ENCODE results near the gene ACTN3.
"Not testable (repeated sequence)": the region's sequence is repeated elsewhere in the genome, so short reads cannot be mapped to it uniquely, and the experiment has no call there.

The ACTN3 gene

GRCh38 chr11:66544952-66545351, 1.8 kb upstream of the ACTN3 start:
- not testable (repeated sequence) for H3K9me3 ChIP-seq (ENCODE audit: control insufficient read depth, low read length); H3K27me3 ChIP-seq (ENCODE audit: control insufficient read depth, insufficient read depth, low read length, poor library complexity, severe bottlenecking); H3K36me3 ChIP-seq (ENCODE audit: control insufficient read depth, insufficient read depth, low read length); H3K27ac ChIP-seq (ENCODE audit: insufficient read depth, low read depth, low read length, poor library complexity, severe bottlenecking)
- peak overlapping the region; percentile 81 for H3K4me3 ChIP-seq (ENCODE audit: insufficient read depth, low read depth, low read length)
- H3K4me1 ChIP-seq (ENCODE audit: control insufficient read depth, insufficient read depth, low read length), result peaks cover 22% of the 10 kb centered on the region
- WGBS, 2 experiments, result 85 to 87% methylated on average over 14 of the region's 14 CpGs

- WGBS, 2 experiments, result 1% methylated on average over 71 of the region's 71 CpGs
- no peaks in the 10 kb centered on the region for H3K9me3 ChIP-seq (ENCODE audit: control insufficient read depth, low read length)
- no peaks in the 10 kb centered on the region for H3K27me3 ChIP-seq (ENCODE audit: control insufficient read depth, insufficient read depth, low read length, poor library complexity, severe bottlenecking)
- peak within 1 kb of the TSS; percentile 58 for H3K27ac ChIP-seq (ENCODE audit: insufficient read depth, low read depth, low read length, poor library complexity, severe bottlenecking)
- H3K4me3 ChIP-seq (ENCODE audit: insufficient read depth, low read depth, low read length), result peak within 1 kb of the TSS; percentile 81
- peaks cover 22% of the 10 kb centered on the region for H3K4me1 ChIP-seq (ENCODE audit: control insufficient read depth, insufficient read depth, low read length)
- no peaks in the 10 kb centered on the region for H3K36me3 ChIP-seq (ENCODE audit: control insufficient read depth, insufficient read depth, low read length)
These were observed 869 bp upstream of the ACTN3 start, which contains the start of gene ZDHHC24 for GRCh38 chr11:66545701-66546367. Gene ZDHHC24, minus strand, starts transcription at chr11:66546048. Its CDS starts 45 bp downstream, at chr11:66546003.

DNA sequence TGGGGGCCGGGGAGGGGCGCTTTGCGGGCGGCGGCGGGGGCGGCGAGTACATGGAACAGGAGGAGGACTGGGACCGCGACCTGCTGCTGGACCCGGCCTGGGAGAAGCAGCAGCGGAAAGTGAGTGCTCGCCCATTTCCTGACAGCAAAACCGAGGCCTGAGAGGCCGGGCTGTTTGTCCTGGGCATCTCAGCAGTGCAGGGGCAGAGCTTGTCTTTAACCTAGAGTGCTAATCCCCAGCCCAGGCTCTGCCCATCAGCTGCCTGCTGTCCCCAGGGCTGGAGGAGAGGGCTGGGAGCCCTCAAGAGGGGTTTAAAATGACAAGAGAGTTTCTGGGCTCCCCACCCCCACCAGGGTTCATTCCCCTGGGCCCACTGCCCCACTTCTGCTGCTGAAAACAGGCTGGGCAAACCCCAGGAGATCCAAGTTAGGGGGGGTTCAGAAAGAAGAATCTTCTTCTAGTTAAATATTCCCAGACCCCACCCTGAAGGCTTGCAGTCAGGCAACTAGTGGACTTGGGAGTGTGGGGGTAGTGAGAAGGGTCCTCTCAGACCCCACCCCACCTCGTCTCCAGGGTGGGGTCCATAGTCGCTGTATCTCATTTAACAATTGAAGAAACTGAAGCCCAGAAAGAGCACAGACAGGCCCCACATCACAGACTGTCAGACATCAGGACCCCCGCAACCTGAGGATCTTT, 411 bp downstream of the ACTN3 start:
- WGBS, 2 experiments, result 15 to 20% methylated on average over 18 of the region's 18 CpGs

DNA sequence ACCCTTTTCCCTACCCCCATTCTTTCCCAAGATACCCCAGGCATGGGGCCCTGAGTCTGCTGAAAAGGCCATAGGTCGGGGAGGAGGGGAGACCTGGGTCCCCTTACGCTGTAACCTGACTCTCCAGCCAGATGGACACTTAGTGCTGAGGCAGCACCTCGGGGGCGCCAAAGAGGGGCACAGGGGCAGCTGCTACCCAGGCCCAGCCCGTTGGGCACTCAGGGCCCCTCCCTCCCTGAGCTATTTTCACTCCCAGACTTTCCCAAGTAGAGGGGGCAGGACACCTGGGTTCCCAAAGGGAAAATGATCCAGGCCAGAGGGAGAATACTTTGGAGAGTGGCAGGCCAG, 933 bp downstream of the ACTN3 start:
- H3K4me3 ChIP-seq (ENCODE audit: insufficient read depth, low read depth, low read length), result peak overlapping the region; percentile 81
- H3K36me3 ChIP-seq (ENCODE audit: control insufficient read depth, insufficient read depth, low read length), result no peaks in the 10 kb centered on the region
- no peaks in the 10 kb centered on the region for H3K27me3 ChIP-seq (ENCODE audit: control insufficient read depth, insufficient read depth, low read length, poor library complexity, severe bottlenecking)
- H3K9me3 ChIP-seq (ENCODE audit: control insufficient read depth, low read length), result no peaks in the 10 kb centered on the region
- 9 to 12% methylated on average over 5 of the region's 5 CpGs for WGBS, 2 experiments
- peak overlapping the region; percentile 58 for H3K27ac ChIP-seq (ENCODE audit: insufficient read depth, low read depth, low read length, poor library complexity, severe bottlenecking)
- peaks cover 22% of the 10 kb centered on the region for H3K4me1 ChIP-seq (ENCODE audit: control insufficient read depth, insufficient read depth, low read length)

More for the DNA sequence above, 411 bp downstream of the ACTN3 start:
- H3K4me1 ChIP-seq (ENCODE audit: control insufficient read depth, insufficient read depth, low read length), result peaks cover 22% of the 10 kb centered on the region
- H3K4me3 ChIP-seq (ENCODE audit: insufficient read depth, low read depth, low read length), result peak overlapping the region; percentile 81
- no peaks in the 10 kb centered on the region for H3K36me3 ChIP-seq (ENCODE audit: control insufficient read depth, insufficient read depth, low read length)
- H3K27me3 ChIP-seq (ENCODE audit: control insufficient read depth, insufficient read depth, low read length, poor library complexity, severe bottlenecking), result no peaks in the 10 kb centered on the region
- peak overlapping the region; percentile 58 for H3K27ac ChIP-seq (ENCODE audit: insufficient read depth, low read depth, low read length, poor library complexity, severe bottlenecking)
- no peaks in the 10 kb centered on the region for H3K9me3 ChIP-seq (ENCODE audit: control insufficient read depth, low read length)

GRCh38 chr11:66548041-66548440, 1.3 kb downstream of the ACTN3 start:
- peaks cover 22% of the 10 kb centered on the region for H3K4me1 ChIP-seq (ENCODE audit: control insufficient read depth, insufficient read depth, low read length)
- peak overlapping the region; percentile 81 for H3K4me3 ChIP-seq (ENCODE audit: insufficient read depth, low read depth, low read length)
- H3K27me3 ChIP-seq (ENCODE audit: control insufficient read depth, insufficient read depth, low read length, poor library complexity, severe bottlenecking), result no peaks in the 10 kb centered on the region
- H3K36me3 ChIP-seq (ENCODE audit: control insufficient read depth, insufficient read depth, low read length), result no peaks in the 10 kb centered on the region
- H3K27ac ChIP-seq (ENCODE audit: insufficient read depth, low read depth, low read length, poor library complexity, severe bottlenecking), result peak overlapping the region; percentile 56
- H3K9me3 ChIP-seq (ENCODE audit: control insufficient read depth, low read length), result no peaks in the 10 kb centered on the region
- 76 to 77% methylated on average over 11 of the region's 11 CpGs for WGBS, 2 experiments

- Histone ChIP-seq H3K36me3 (ENCODE audit: control insufficient read depth, insufficient read depth, low read length) (no peaks in the 10 kb centered on the region), H3K9me3 (ENCODE audit: control insufficient read depth, low read length) (no peaks in the 10 kb centered on the region), H3K27ac (ENCODE audit: insufficient read depth, low read depth, low read length, poor library complexity, severe bottlenecking) (no peak overlapping the region), H3K27me3 (ENCODE audit: control insufficient read depth, insufficient read depth, low read length, poor library complexity, severe bottlenecking) (no peaks in the 10 kb centered on the region), H3K4me3 (ENCODE audit: insufficient read depth, low read depth, low read length) (no peak overlapping the region), H3K4me1 (ENCODE audit: control insufficient read depth, insufficient read depth, low read length) (peaks cover 22% of the 10 kb centered on the region)
- WGBS, 2 experiments, result 78 to 80% methylated on average over 16 of the region's 16 CpGs
These were observed 2.3 kb downstream of the ACTN3 start for GRCh38 chr11:66548774-66549630.

- Histone ChIP-seq H3K4me3 (ENCODE audit: insufficient read depth, low read depth, low read length) (no peak overlapping the region), H3K27ac (ENCODE audit: insufficient read depth, low read depth, low read length, poor library complexity, severe bottlenecking) (no peak overlapping the region), H3K9me3 (ENCODE audit: control insufficient read depth, low read length) (no peaks in the 10 kb centered on the region), H3K4me1 (ENCODE audit: control insufficient read depth, insufficient read depth, low read length) (peaks cover 22% of the 10 kb centered on the region), H3K27me3 (ENCODE audit: control insufficient read depth, insufficient read depth, low read length, poor library complexity, severe bottlenecking) (no peaks in the 10 kb centered on the region), H3K36me3 (ENCODE audit: control insufficient read depth, insufficient read depth, low read length) (no peaks in the 10 kb centered on the region)
- WGBS, 2 experiments, result 90% methylated on average over 3 of the region's 3 CpGs
These were observed 3.0 kb downstream of the ACTN3 start for GRCh38 chr11:66549696-66550095.

GRCh38 chr11:66550887-66551286, 4.2 kb downstream of the ACTN3 start:
- Histone ChIP-seq H3K27ac (ENCODE audit: insufficient read depth, low read depth, low read length, poor library complexity, severe bottlenecking) (no peak overlapping the region), H3K4me3 (ENCODE audit: insufficient read depth, low read depth, low read length) (no peak overlapping the region), H3K4me1 (ENCODE audit: control insufficient read depth, insufficient read depth, low read length) (peaks cover 22% of the 10 kb centered on the region), H3K9me3 (ENCODE audit: control insufficient read depth, low read length) (no peaks in the 10 kb centered on the region), H3K27me3 (ENCODE audit: control insufficient read depth, insufficient read depth, low read length, poor library complexity, severe bottlenecking) (no peaks in the 10 kb centered on the region), H3K36me3 (ENCODE audit: control insufficient read depth, insufficient read depth, low read length) (no peaks in the 10 kb centered on the region)
- 91 to 95% methylated on average over 4 of the region's 4 CpGs for WGBS, 2 experiments

DNA sequence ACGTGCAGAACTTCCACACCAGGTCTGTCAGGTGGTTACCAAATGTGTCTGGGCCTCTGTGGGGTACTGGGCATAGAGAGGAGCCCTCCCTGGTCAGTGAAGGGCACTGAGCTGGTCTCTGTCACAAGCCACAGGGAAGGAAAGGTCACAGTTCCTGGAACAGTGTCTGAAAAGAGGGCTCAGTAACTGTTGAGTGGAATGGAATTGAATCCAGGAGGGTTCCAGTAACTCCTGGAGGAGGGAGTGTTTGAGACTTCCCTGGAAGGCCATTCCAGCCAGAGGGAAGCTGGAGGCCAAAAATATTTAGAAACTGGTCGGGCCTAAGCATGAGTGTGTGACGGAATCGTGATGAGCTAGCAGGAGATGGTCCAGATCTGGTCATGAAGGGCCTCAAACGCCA, 7.9 kb downstream of the ACTN3 start:
- Histone ChIP-seq H3K4me1 (ENCODE audit: control insufficient read depth, insufficient read depth, low read length) (no peaks in the 10 kb centered on the region), H3K27me3 (ENCODE audit: control insufficient read depth, insufficient read depth, low read length, poor library complexity, severe bottlenecking) (no peaks in the 10 kb centered on the region), H3K36me3 (ENCODE audit: control insufficient read depth, insufficient read depth, low read length) (peaks cover 10% of the 10 kb centered on the region), H3K4me3 (ENCODE audit: insufficient read depth, low read depth, low read length) (no peak overlapping the region), H3K9me3 (ENCODE audit: control insufficient read depth, low read length) (no peaks in the 10 kb centered on the region), H3K27ac (ENCODE audit: insufficient read depth, low read depth, low read length, poor library complexity, severe bottlenecking) (no peak overlapping the region)
- 89 to 95% methylated on average over 5 of the region's 5 CpGs for WGBS, 2 experiments

DNA sequence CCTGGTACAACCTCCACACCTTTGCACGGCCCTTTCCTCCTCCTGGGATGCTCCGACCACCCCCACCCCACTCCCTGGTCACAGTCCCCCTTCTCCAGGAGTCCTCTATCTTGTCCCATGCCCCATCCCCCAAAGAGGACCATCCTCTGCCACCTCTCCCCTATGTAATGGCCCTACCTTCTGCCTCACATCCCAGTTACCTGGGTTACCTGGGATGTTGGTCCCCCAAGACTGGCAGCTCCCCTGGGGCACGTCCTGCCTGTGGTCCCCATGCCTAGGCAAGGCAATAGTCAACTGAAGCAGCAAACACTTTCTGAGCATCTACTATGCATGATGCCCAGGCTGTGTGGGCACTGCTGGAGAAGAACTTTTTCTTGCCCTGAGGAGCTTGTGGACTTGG, 8.7 kb downstream of the ACTN3 start:
- H3K36me3 ChIP-seq (ENCODE audit: control insufficient read depth, insufficient read depth, low read length), result peaks cover 14% of the 10 kb centered on the region
- 86 to 94% methylated on average over 3 of the region's 3 CpGs for WGBS, 2 experiments
- no peaks in the 10 kb centered on the region for H3K27me3 ChIP-seq (ENCODE audit: control insufficient read depth, insufficient read depth, low read length, poor library complexity, severe bottlenecking)
- no peaks in the 10 kb centered on the region for H3K9me3 ChIP-seq (ENCODE audit: control insufficient read depth, low read length)
- H3K27ac ChIP-seq (ENCODE audit: insufficient read depth, low read depth, low read length, poor library complexity, severe bottlenecking), result no peak overlapping the region
- no peaks in the 10 kb centered on the region for H3K4me1 ChIP-seq (ENCODE audit: control insufficient read depth, insufficient read depth, low read length)
- H3K4me3 ChIP-seq (ENCODE audit: insufficient read depth, low read depth, low read length), result no peak overlapping the region

All from ectodermal cell (in vitro differentiated cells).